Left kidney (tissue), 8 donors: ENCODE results near the gene LDLRAD1. TPM values are rescaled to one million over a fixed set of nuclear protein-coding genes. Genes with fewer than 3 reads are reported as not detected.
"Not testable (repeated sequence)": the region's sequence is repeated elsewhere in the genome, so short reads cannot be mapped to it uniquely, and the experiment has no call there.

Experiments
- DNase-seq: peaks from one replicate; pipeline ENCODE4 v3.0.0-alpha.2; 2013
- long read RNA-seq, 8 donors: transcript quantifications; one replicate each; lab custom pipeline, GENCODE V29; 2026
- polyA plus RNA-seq: library from polyadenylated mRNA; unstranded; fragments of 120-200 nt; gene quantifications from one replicate; pipeline ENCODE4 v1.2.1, GENCODE V29; 2013; ENCODE audit not compliant: insufficient read length

LDLRAD1 gene
- not detected for polyA plus RNA-seq
- long read RNA-seq, donor 1, result 0 reads
- long read RNA-seq, donor 2, result 0 reads
- long read RNA-seq, donor 3, result 0 reads
- long read RNA-seq, donor 4, result 0 reads
- long read RNA-seq, donor 5, result 0 reads
- long read RNA-seq, donor 6, result 0 reads
- long read RNA-seq, donor 7, result 0 reads
- long read RNA-seq, donor 8, result 0 reads

- DNase-seq, result no peak
Observed at GRCh38 chr1:54017979-54018378, at the start of gene LDLRAD1. Gene LDLRAD1 (minus strand): TSS chr1:54018186. CDS start chr1:54018112, 74 bp downstream.

- DNase-seq, result no peak
Observed at GRCh38 chr1:54064299-54064698, 46.3 kb upstream of the LDLRAD1 start.

- no peak for DNase-seq
Observed at GRCh38 chr1:54054438-54054749, 36.4 kb upstream of the LDLRAD1 start.

GRCh38 chr1:54053745-54054437 lies 35.9 kb upstream of the LDLRAD1 start:
- DNase-seq, result no peak

- DNase-seq, result peak; percentile 98
Observed at GRCh38 chr1:54052934-54053744, 35.2 kb upstream of the LDLRAD1 start, which contains the start of the genes TCEANC2 and TMEM59. Gene TCEANC2 (plus strand): TSS chr1:54053608. CDS start chr1:54054423, 815 bp downstream. Gene TMEM59 (minus strand): TSS chr1:54053204. CDS start chr1:54053188, 16 bp downstream.

GRCh38 chr1:54052431-54052933 lies 34.5 kb upstream of the LDLRAD1 start:
- DNase-seq, result peak; percentile 60

GRCh38 chr1:54051933-54052430 lies 34.0 kb upstream of the LDLRAD1 start:
- no peak for DNase-seq

GRCh38 chr1:54050435-54050834 lies 32.4 kb upstream of the LDLRAD1 start:
- DNase-seq, result not testable (repeated sequence)

GRCh38 chr1:54047384-54048305 lies 29.7 kb upstream of the LDLRAD1 start:
- DNase-seq, result no peak

- no peak for DNase-seq
Observed at GRCh38 chr1:54046671-54047383, 28.8 kb upstream of the LDLRAD1 start.

- DNase-seq, result no peak
Observed at GRCh38 chr1:54045496-54045895, 27.5 kb upstream of the LDLRAD1 start.

- no peak for DNase-seq
Observed at GRCh38 chr1:54041806-54042205, 23.8 kb upstream of the LDLRAD1 start.

GRCh38 chr1:54037476-54037875 lies 19.5 kb upstream of the LDLRAD1 start:
- DNase-seq, result no peak

- no peak for DNase-seq
Observed at GRCh38 chr1:54028306-54029251, 10.6 kb upstream of the LDLRAD1 start.

- no peak for DNase-seq
Observed at GRCh38 chr1:54027848-54028247, 9.9 kb upstream of the LDLRAD1 start.

- not testable (repeated sequence) for DNase-seq
Observed at GRCh38 chr1:54024811-54025210, 6.8 kb upstream of the LDLRAD1 start.

GRCh38 chr1:54024358-54024757 lies 6.4 kb upstream of the LDLRAD1 start:
- DNase-seq, result no peak

- not testable (repeated sequence) for DNase-seq
Observed at GRCh38 chr1:54019562-54020176, 1.7 kb upstream of the LDLRAD1 start.

- DNase-seq, result no peak
Observed at GRCh38 chr1:54018635-54019034, 649 bp upstream of the LDLRAD1 start.
